Lung (tissue), 12 donors: ENCODE data around the gene MFSD6L. TPM values are rescaled to one million over a fixed set of nuclear protein-coding genes. Genes with fewer than 3 reads are reported as not detected.
A peak's percentile ranks its signal among the peaks of the same experiment; 100 is the strongest.

Experiments used
- ATAC-seq: fragments of 200-7000 bp; cut with Tn5 transposase; one replicate; pipeline ENCODE4 v1.9.1; 2020; ENCODE audit warnings: moderate number of reproducible peaks; ENCODE audit not compliant: insufficient read depth, low FRiP score
- DNase-seq, 3 donors: peaks; one replicate each; pipeline ENCODE4 v3.0.0-alpha.2; 2013 to 2017
- H3K27ac ChIP-seq, 2 donors: one replicate each; pipeline ENCODE4 v1.5.1; 2013; ENCODE audit warnings: mild to moderate bottlenecking in 2 of 2, moderate library complexity in 2 of 2, control low read depth in 1 of 2, inconsistent platforms in 1 of 2, low read depth in 1 of 2, low read length in 1 of 2
- H3K27me3 ChIP-seq, 3 donors: one replicate each; pipeline ENCODE4 v1.5.1; 2013; ENCODE audit warnings: low read length in 2 of 3; ENCODE audit not compliant: control insufficient read depth in 3 of 3, insufficient read depth in 3 of 3
- H3K36me3 ChIP-seq, 4 donors: one replicate each; pipeline ENCODE4 v1.5.1; 2013; ENCODE audit warnings: low read length in 4 of 4, mild to moderate bottlenecking in 1 of 4, moderate library complexity in 1 of 4; ENCODE audit not compliant: control insufficient read depth in 4 of 4, insufficient read depth in 4 of 4
- H3K4me1 ChIP-seq, 5 donors: one replicate each; pipeline ENCODE4 v1.5.1; 2013; ENCODE audit warnings: low read length in 5 of 5, mild to moderate bottlenecking in 2 of 5, moderate library complexity in 1 of 5; ENCODE audit not compliant: control insufficient read depth in 5 of 5, insufficient read depth in 5 of 5
- H3K4me3 ChIP-seq: one replicate; pipeline ENCODE4 v1.5.1; 2013; ENCODE audit warnings: mild to moderate bottlenecking, control low read depth, moderate library complexity
- H3K9ac ChIP-seq, 2 donors: one replicate each; pipeline ENCODE4 v1.5.1; 2013; ENCODE audit warnings: low read length in 2 of 2, control low read depth in 1 of 2; ENCODE audit not compliant: insufficient read depth in 1 of 2
- H3K9me3 ChIP-seq, 4 donors: one replicate each; pipeline ENCODE4 v1.5.1; 2013; ENCODE audit warnings: low read length in 3 of 4, mild to moderate bottlenecking in 1 of 4, moderate library complexity in 1 of 4; ENCODE audit not compliant: control insufficient read depth in 4 of 4, insufficient read depth in 3 of 4
- CTCF ChIP-seq: IDR thresholded peaks from 2 replicates; pipeline ENCODE4 v1.5.1; 2012; ENCODE audit warnings: mild to moderate bottlenecking; ENCODE audit errors: control extremely low read depth, extremely low read depth
- WGBS, 2 donors: extraction: QIAGEN DNeasy Blood & Tissue Kit; methylation state at CpG; one replicate each; pipeline ENCODE4 v1.1.7; 2013; 5-methylcytosine and 5-hydroxymethylcytosine counted together
- polyA plus RNA-seq, 2 donors: library from polyadenylated mRNA; stranded (reverse); fragments of 200-250 nt; gene quantifications; one replicate each; pipeline ENCODE4 v1.2.1, GENCODE V29; 2013
- total RNA-seq, 2 donors: library from RNA; depleted of rRNA in 1 of 2; stranded (reverse); fragments of >200 nt in 1 of 2; gene quantifications; one replicate each; pipeline ENCODE4 v1.2.1, GENCODE V29; 2014 to 2021
- donor health status: control.
- donor health status: control.
- donor health status: Bipolar disorder and iron deficiency.
- donor health status: healthy.
- donor health status: DM: yes; HTN: yes; CAD: no.

Gene MFSD6L
- total and polyA plus RNA-seq, 4 donors = 0.68 to 2.1 (median 1.1) TPM

- Histone ChIP-seq H3K4me1 (no peaks in the 10 kb centered on the region), H3K36me3 (no peaks in the 10 kb centered on the region), H3K27me3 (peaks cover 0 to 18% (median 0%) of the 10 kb centered on the region in 3 donors), H3K4me3 (no peak overlapping the region), H3K27ac (no peak overlapping the region), H3K9ac (no peak overlapping the region), H3K9me3 (peaks cover 0 to 4% (median 3%) of the 10 kb centered on the region in 4 donors)
- no peak for TF ChIP-seq CTCF
- ATAC-seq (no peak), DNase-seq (no peak)
- WGBS, 2 donors = 89 to 93% methylated on average over 10 of the region's 10 CpGs
Measured at GRCh38 chr17:8821446-8822105, 22.4 kb upstream of the MFSD6L start.

- Histone ChIP-seq H3K4me1 (no peaks in the 10 kb centered on the region), H3K27ac (no peak overlapping the region), H3K9me3 (peaks cover 0 to 4% (median 2%) of the 10 kb centered on the region in 4 donors), H3K36me3 (no peaks in the 10 kb centered on the region), H3K9ac (no peak overlapping the region), H3K4me3 (no peak overlapping the region), H3K27me3 (peaks cover 0 to 19% (median 2%) of the 10 kb centered on the region in 3 donors)
- 79 to 93% methylated on average over 8 of the region's 8 CpGs for WGBS, 2 donors
- DNase-seq = no peak
- no peak for TF ChIP-seq CTCF
- ATAC-seq = no peak
Measured at GRCh38 chr17:8820311-8821010, 21.3 kb upstream of the MFSD6L start.

- H3K4me3 ChIP-seq = no peak overlapping the region
- H3K9ac ChIP-seq = no peak overlapping the region
- TF ChIP-seq CTCF = no peak
- ATAC-seq (no peak), DNase-seq (peak; percentile 19 to 40 (median 32))
- H3K27ac ChIP-seq = no peak overlapping the region
- no peaks in the 10 kb centered on the region for H3K4me1 ChIP-seq
- H3K36me3 ChIP-seq = no peaks in the 10 kb centered on the region
- peaks cover 0 to 3% (median 0%) of the 10 kb centered on the region in 4 donors for H3K9me3 ChIP-seq
- WGBS, 2 donors = 60 to 75% methylated on average over 3 of the region's 3 CpGs
- H3K27me3 ChIP-seq = peaks cover 0 to 30% (median 3%) of the 10 kb centered on the region in 3 donors
Measured at GRCh38 chr17:8818654-8819330, 19.6 kb upstream of the MFSD6L start.
